ENCODE data around the gene AHSP. TPM values are rescaled to one million over a fixed set of nuclear protein-coding genes. Genes with fewer than 3 reads are reported as not detected.
"Not testable (repeated sequence)": the region's sequence is repeated elsewhere in the genome, so short reads cannot be mapped to it uniquely, and the experiment has no call there.

Gene AHSP
- polyA plus RNA-seq, 3 donors from 2014 or later = 1.8 TPM; not detected in 2

DNA sequence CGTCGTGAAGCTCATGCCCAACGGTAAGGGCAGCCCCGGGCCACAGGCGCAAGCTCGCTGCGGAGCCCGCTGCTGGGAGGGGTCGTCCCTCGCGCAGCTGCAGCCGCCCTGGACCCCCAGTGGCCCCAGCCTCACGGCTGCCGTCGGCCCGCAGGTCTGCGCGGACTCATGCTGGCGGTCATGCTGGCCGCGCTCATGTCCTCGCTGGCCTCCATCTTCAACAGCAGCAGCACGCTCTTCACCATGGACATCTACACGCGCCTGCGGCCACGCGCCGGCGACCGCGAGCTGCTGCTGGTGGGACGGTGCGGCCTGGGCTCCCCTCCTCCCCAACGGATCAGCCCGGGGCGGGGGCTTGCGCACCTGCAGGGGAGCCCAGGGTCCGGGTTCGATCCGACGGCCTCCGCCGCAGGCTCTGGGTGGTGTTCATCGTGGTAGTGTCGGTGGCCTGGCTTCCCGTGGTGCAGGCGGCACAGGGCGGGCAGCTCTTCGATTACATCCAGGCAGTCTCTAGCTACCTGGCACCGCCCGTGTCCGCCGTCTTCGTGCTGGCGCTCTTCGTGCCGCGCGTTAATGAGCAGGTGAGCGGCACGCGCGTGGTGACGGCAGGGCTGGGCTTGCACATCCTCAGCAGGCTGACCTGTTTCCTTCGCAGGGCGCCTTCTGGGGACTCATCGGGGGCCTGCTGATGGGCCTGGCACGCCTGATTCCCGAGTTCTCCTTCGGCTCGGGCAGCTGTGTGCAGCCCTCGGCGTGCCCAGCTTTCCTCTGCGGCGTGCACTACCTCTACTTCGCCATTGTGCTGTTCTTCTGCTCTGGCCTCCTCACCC is 39.0 kb upstream of the AHSP start:
- Mint-ChIP-seq H3K27ac (no peak overlapping the region), H3K36me3 (peaks cover 0 to 15% (median 0%) of the 10 kb centered on the region in 3 donors), H3K27me3 (ENCODE audit: low read depth in 3 of 3) (peaks cover 4 to 8% (median 4%) of the 10 kb centered on the region in 3 donors), H3K4me1 (peaks cover 10 to 12% of the 10 kb centered on the region in 2 donors), H3K4me3 (peak overlapping the region; percentile 85 to 90 (median 88)), H3K9me3 (peaks cover 0 to 2% (median 0%) of the 10 kb centered on the region in 6 donors)
- no peak for DNase-seq

DNA sequence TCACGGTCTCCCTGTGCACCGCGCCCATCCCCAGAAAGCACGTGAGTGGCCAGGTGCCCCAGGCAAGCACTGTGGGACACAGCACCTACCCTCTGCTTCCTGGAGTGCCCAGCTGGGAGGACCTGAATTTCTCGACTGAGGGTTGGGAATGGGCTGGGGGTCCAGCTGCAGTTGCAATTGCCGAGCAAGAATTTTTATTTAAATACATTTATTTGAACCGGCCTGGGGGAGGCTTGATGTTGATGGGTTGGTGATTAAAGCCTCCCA is 38.5 kb upstream of the AHSP start:
- Mint-ChIP-seq H3K27me3 (ENCODE audit: low read depth in 3 of 3) (peaks cover 4 to 7% (median 4%) of the 10 kb centered on the region in 3 donors), H3K4me3 (peak overlapping the region in 3 of 5 donors; percentile 13 to 30 (median 15)), H3K4me1 (peaks cover 10 to 12% of the 10 kb centered on the region in 2 donors), H3K36me3 (peaks cover 0 to 15% (median 0%) of the 10 kb centered on the region in 3 donors), H3K9me3 (peaks cover 0 to 2% (median 0%) of the 10 kb centered on the region in 6 donors), H3K27ac (peak overlapping the region in 1 of 6 donors; percentile 5)
- DNase-seq = no peak

DNA sequence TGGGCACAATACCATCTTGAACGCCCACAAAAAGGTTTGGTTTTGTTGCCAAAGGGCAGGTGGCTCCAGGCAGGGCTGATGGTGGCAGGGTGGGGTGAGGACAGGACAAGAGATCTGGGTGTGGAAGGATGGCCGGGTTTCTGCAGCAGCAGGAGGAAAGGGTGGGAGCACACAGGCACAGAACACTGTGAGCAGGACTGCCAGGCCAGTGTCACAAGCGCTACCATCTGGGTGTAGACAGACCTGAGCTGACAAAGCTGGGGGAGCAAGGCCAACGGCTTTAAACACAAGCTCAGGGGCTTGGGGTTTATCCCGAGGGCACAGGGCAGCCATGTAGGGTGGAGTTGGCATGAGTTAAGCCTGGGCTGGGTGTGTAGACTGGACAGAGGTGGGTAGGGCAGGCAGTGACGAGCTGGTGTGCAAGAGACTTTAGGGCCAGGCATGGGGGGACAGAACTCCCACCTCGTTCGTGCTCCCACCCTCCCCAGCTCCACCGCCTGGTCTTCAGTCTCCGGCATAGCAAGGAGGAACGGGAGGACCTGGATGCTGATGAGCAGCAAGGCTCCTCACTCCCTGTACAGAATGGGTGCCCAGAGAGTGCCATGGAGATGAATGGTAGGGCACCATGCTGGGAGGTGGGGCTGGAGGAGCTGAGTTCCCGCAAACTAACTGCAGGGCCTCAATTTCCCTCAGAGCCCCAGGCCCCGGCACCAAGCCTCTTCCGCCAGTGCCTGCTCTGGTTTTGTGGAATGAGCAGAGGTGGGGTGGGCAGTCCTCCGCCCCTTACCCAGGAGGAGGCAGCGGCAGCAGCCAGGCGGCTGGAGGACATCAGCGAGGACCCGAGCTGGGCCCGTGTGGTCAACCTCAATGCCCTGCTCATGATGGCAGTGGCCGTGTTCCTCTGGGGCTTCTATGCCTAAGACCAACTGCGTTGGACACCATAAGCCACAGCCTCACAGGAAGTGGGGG is 37.8 kb upstream of the AHSP start:
- H3K4me3 Mint-ChIP-seq = peak overlapping the region; percentile 22 to 79 (median 56)
- H3K4me1 Mint-ChIP-seq = peaks cover 10 to 12% of the 10 kb centered on the region in 2 donors
- peaks cover 0 to 15% (median 0%) of the 10 kb centered on the region in 3 donors for H3K36me3 Mint-ChIP-seq
- H3K9me3 Mint-ChIP-seq = peaks cover 0 to 2% (median 0%) of the 10 kb centered on the region in 6 donors
- H3K27ac Mint-ChIP-seq = peak overlapping the region in 2 of 6 donors; percentile 5 to 8
- H3K27me3 Mint-ChIP-seq (ENCODE audit: low read depth in 3 of 3) = peaks cover 4 to 7% (median 4%) of the 10 kb centered on the region in 3 donors
- DNase-seq = no peak

DNA sequence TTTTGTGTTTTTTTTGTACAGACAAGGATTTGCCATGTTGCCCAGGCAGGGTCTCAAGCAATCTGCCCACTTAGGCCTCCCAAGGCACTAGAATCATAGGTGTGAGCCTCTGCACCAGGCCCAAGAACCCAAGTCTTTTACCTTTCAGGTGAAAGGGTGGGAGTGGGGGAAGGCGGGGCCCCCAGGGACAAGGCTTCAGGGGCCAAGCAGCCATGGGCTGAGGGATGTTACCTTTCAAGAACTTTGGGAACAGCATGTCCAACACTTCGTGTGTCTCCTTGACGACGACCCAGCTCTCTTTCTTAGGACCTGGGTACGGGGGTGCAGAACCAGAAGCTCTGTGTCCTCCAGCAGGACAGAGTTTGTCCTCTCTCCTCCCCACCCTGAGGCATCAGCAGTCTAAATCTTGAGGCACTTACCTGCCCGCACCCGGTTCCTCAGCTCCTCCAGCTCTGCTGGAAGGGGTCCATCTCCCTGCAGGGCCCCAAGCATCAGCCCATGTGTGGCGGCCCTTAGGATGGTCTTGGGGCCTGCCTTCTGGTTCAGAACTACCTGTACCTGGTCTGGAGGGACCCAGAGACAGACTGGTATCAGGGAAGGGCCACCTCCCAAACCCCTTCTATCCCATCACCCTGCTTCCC is 35.8 kb upstream of the AHSP start:
- H3K27me3 Mint-ChIP-seq (ENCODE audit: low read depth in 3 of 3) = peaks cover 0 to 4% (median 2%) of the 10 kb centered on the region in 3 donors
- H3K27ac Mint-ChIP-seq = peak overlapping the region in 1 of 6 donors; percentile 21
- H3K36me3 Mint-ChIP-seq = peaks cover 0 to 20% (median 0%) of the 10 kb centered on the region in 3 donors
- no peak overlapping the region for H3K4me3 Mint-ChIP-seq
- H3K4me1 Mint-ChIP-seq = peaks cover 10 to 12% of the 10 kb centered on the region in 2 donors
- peaks cover 0 to 2% (median 0%) of the 10 kb centered on the region in 6 donors for H3K9me3 Mint-ChIP-seq
- no peak for DNase-seq

DNA sequence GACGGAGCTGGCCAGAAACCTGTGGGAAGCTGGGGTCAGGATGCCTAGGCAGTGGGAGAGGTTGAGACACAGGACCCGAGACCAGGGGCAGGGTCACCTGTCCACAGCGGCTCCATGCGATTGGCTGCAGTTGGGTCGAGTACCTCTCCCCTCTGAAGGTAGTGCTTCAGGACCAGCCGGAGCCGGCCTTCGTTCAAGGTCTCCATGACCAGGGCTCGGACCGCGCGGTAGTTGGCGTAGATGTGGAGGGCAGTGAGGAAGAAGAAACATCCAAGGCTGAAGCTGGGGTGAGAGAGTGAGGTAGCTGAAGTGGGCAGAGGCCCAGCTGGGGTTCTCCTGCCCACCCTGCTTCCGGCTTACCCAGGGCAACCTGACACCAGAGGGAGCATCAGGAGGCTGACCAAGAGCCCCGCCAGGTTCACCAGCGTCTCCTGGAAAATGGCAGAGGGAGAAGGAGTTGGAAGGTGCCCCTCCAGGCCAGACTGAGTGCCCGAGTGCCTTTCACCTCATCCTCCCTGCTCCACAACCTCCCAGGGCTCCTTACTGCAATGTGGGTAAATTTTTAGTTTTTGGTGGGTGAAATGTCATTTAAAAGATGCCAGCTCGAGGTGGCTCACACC is 34.1 kb upstream of the AHSP start:
- no peaks in the 10 kb centered on the region for H3K9me3 Mint-ChIP-seq
- H3K36me3 Mint-ChIP-seq = peaks cover 0 to 29% (median 1%) of the 10 kb centered on the region in 3 donors
- H3K27ac Mint-ChIP-seq = no peak overlapping the region
- DNase-seq = no peak
- peaks cover 5% of the 10 kb centered on the region in 2 donors for H3K4me1 Mint-ChIP-seq
- no peak overlapping the region for H3K4me3 Mint-ChIP-seq
- H3K27me3 Mint-ChIP-seq (ENCODE audit: low read depth in 3 of 3) = peaks cover 0 to 2% (median 0%) of the 10 kb centered on the region in 3 donors

DNA sequence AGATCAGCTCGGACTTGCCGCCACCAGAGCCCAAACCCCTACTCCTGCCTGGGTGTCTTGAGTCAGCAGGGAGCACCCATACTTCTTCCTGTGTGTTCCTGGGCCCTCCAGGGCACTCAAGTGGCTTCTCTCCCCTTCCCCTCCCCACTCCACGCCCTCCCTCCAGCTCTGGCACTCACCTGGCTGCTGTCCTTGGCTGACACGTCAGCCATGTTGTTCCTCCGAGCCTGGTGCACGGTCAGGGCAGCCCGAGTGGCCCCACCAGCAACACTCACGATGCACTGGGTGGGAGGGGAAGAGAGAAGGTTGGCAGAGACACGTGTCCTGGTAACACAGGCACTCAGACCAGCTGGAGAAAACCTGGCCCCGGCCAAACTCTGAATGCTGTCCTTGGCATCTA is 31.0 kb upstream of the AHSP start:
- DNase-seq = no peak
- H3K4me1 Mint-ChIP-seq = no peaks in the 10 kb centered on the region
- peaks cover 0 to 27% (median 3%) of the 10 kb centered on the region in 3 donors for H3K36me3 Mint-ChIP-seq
- no peak overlapping the region for H3K27ac Mint-ChIP-seq
- no peaks in the 10 kb centered on the region for H3K9me3 Mint-ChIP-seq
- no peaks in the 10 kb centered on the region for H3K27me3 Mint-ChIP-seq (ENCODE audit: low read depth in 3 of 3)
- no peak overlapping the region for H3K4me3 Mint-ChIP-seq

DNA sequence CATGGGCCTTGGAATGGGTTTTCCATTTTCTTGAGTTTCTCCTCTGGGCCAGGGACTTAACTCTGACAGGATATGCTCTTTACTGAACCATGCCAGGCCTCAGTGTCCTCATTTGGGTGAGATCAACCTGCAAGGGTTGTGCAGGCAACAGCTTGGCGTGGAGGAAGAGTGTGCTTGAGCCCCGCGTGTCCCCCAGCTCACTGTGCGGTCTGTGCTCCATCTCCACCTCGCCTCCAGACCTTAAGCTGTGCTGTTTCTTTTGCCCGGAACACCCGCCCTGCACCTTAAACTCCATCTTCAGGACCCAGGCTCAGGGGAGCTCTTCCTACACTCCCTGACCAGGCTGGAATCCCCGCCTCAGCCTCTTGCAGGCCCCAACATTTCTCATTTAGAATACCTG is 29.2 kb upstream of the AHSP start:
- Mint-ChIP-seq H3K4me3 (no peak overlapping the region), H3K27ac (no peak overlapping the region), H3K4me1 (no peaks in the 10 kb centered on the region), H3K36me3 (peaks cover 0 to 17% (median 3%) of the 10 kb centered on the region in 3 donors), H3K9me3 (no peaks in the 10 kb centered on the region), H3K27me3 (ENCODE audit: low read depth in 3 of 3) (no peaks in the 10 kb centered on the region)
- DNase-seq = no peak

DNA sequence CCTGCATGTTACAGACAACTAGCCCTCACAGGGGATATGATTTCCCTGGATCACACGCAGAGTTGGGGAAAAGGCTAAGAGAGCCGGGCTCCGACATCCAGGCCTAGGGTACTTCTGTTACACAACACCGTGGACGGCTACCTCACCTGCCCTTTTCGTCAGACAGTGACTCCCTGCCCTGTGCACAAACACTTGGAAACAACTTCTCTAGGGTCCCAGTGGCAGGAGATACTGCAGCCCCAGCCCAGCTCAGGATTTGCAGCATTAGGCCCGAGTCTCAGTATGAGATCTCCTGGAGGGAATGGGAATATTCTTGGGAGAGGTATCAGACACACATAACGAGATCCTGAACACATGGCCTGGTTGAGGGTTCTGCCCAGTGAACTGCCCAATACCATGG is 27.8 kb upstream of the AHSP start:
- Mint-ChIP-seq H3K27me3 (ENCODE audit: low read depth in 3 of 3) (no peaks in the 10 kb centered on the region), H3K36me3 (peaks cover 0 to 17% (median 3%) of the 10 kb centered on the region in 3 donors), H3K4me1 (peaks cover 0 to 2% of the 10 kb centered on the region in 2 donors), H3K9me3 (no peaks in the 10 kb centered on the region), H3K27ac (no peak overlapping the region), H3K4me3 (no peak overlapping the region)
- no peak for DNase-seq

DNA sequence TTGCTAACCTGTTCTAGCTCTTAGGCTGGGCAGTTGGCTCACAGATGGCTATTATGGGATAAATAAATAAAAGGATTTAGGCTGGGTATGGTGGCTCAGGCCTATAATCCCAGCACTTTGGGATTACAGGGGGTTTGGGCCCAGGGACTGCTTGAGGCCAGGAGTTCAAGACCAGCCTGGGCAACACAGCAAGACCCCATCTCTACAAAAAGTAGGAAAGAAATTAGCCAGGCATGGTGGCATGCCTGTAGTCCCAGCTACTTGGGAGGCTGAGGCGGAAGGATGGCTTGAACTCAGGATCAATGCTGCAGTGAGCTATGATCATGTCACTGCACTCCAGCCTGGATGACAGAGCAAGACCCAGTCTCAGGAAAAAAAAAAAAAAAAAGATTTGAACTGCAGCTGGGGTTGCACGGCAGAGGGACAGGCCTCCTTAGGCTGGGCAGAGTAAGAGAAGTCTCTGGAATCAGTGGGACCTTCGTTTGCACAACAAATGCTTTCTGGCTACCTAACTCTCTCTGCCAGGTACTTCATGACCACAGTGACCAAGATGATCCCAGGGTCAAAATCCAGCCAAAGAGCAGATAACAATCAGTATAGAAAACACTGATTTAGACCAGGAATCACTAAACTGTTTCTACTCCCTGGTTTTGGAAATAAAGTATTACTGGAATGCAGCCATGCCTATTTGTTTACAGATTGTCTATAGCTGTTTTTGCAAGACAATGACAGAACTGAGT is 26.3 kb upstream of the AHSP start:
- Mint-ChIP-seq H3K4me3 (no peak overlapping the region), H3K27me3 (ENCODE audit: low read depth in 3 of 3) (no peaks in the 10 kb centered on the region), H3K4me1 (peaks cover 3 to 8% of the 10 kb centered on the region in 2 donors), H3K36me3 (peaks cover 3 to 15% (median 5%) of the 10 kb centered on the region in 3 donors), H3K27ac (no peak overlapping the region), H3K9me3 (no peaks in the 10 kb centered on the region)
- no peak for DNase-seq

DNA sequence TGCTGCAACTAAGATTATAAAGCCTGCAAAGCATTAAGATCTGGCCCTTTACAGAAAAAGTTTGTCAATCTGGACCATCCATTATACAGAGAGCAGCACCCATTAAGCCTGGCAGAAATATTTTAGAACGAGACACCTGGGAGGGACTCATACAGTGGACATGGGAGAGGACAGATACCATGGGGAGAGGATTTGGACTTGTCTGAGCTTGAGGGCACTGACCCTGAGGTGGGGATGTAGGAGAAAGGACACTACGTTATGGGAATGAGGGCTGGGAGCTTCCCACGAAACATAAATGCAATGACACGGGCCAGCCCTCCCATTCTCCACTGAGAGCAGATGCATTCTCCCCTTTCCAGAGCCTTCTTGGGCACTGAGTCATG is 25.7 kb upstream of the AHSP start:
- Mint-ChIP-seq H3K9me3 (no peaks in the 10 kb centered on the region), H3K4me3 (no peak overlapping the region), H3K27me3 (ENCODE audit: low read depth in 3 of 3) (no peaks in the 10 kb centered on the region), H3K36me3 (peaks cover 3 to 15% (median 5%) of the 10 kb centered on the region in 3 donors), H3K4me1 (peaks cover 4 to 11% of the 10 kb centered on the region in 2 donors), H3K27ac (no peak overlapping the region)
- DNase-seq = no peak

DNA sequence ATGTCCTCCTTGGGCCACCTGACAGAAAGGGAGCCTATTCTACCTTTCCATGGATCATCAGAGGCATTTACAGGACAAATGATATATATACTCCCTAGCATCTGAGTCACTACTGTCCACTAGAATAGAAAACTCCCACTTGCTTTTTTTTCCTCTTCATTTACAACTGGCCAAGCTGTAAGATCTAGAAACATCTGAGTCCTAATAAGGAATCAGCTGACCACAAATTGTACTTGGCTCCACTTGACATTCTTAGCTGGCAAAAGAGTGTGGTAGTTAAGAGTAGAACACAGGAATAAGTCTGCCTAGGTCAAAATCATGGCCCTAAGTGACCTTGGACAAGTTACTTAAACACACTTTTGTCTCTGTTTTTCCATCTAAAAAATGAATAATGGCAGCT is 24.7 kb upstream of the AHSP start:
- Mint-ChIP-seq H3K36me3 (peaks cover 3 to 7% (median 5%) of the 10 kb centered on the region in 3 donors), H3K9me3 (no peaks in the 10 kb centered on the region), H3K4me3 (no peak overlapping the region), H3K27ac (peak overlapping the region in 1 of 6 donors; percentile 12), H3K27me3 (ENCODE audit: low read depth in 3 of 3) (peaks cover 0 to 1% (median 0%) of the 10 kb centered on the region in 3 donors), H3K4me1 (peaks cover 13 to 20% of the 10 kb centered on the region in 2 donors)
- DNase-seq = no peak

DNA sequence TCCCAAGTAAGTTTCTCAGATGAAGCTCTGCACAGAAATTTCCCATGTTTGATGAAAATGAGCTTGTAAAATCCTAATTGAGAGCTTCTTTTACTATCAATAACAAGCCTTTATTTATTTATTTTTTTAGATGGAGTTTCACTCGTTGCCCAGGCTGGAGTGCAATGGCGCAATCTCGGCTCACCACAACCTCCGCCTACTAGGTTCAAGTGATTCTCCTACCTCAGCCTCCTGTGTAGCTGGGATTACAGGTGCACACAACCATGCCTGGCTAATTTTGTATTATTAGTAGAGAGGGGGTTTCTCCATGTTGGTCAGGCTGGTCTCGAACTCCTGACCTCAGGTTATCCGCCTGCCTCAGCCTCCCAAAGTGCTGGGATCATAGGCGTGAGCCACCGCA is 24.1 kb upstream of the AHSP start:
- not testable (repeated sequence) for DNase-seq; H3K9me3 Mint-ChIP-seq; H3K27me3 Mint-ChIP-seq (ENCODE audit: low read depth in 3 of 3); H3K4me3 Mint-ChIP-seq; H3K36me3 Mint-ChIP-seq; H3K27ac Mint-ChIP-seq
- H3K4me1 Mint-ChIP-seq = peaks cover 16 to 22% of the 10 kb centered on the region in 2 donors

Data from immature natural killer cell (primary cell).